ENCODE measurements around the gene ATP10B.

The ATP10B gene

GRCh38 chr5:160665460-160665859, 186.6 kb downstream of the ATP10B start:
- no peaks in the 10 kb centered on the region for H3K36me3 ChIP-seq
- no peaks in the 10 kb centered on the region for H3K27me3 ChIP-seq
- peaks cover 0 to 13% (median 7%) of the 10 kb centered on the region in 10 experiments; a peak in 8 of 20 replicates for H3K4me1 ChIP-seq
- no peaks in the 10 kb centered on the region for H3K9me3 ChIP-seq (replicated peaks in 1 of 11)
- no peak overlapping the region for H3K9ac ChIP-seq
- H3K4me3 ChIP-seq = no peak overlapping the region
- no peak overlapping the region for H3K27ac ChIP-seq
- H3K4me2 ChIP-seq = peak overlapping the region in 6 of 11 experiments; percentile 0 to 27 (median 10); a peak in 6 of 22 replicates
- no peak for TF ChIP-seq Cebpa-rat (IDR thresholded peaks at IDR 0.05)
- no peaks in the 10 kb centered on the region for H4K20me1 ChIP-seq

DNA sequence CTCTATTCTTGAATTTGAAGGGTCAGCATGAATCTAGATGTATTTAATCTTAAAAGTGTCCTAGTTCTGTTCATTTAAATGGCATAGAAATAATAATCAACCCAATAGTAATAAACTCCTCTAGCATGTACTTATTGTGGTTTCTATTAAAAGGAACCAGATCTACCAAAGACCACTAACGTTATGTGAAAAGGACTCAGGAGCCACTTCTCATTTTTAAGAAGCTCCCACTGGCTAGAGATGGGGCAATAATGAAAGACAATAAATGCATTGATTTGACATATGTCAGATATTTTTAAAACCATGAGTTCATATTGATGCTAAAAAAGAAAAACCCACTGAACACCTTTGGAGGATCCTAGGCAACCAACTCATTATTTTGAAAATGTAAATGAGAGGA, 191.9 kb downstream of the ATP10B start:
- peaks cover 0 to 19% (median 11%) of the 10 kb centered on the region in 10 experiments; a peak in 12 of 20 replicates for H3K4me1 ChIP-seq
- H3K4me2 ChIP-seq = no peak overlapping the region
- no peaks in the 10 kb centered on the region for H3K36me3 ChIP-seq
- H3K9ac ChIP-seq = no peak overlapping the region
- H3K9me3 ChIP-seq (replicated peaks in 1 of 11) = peaks cover 0 to 5% (median 0%) of the 10 kb centered on the region in 11 experiments; a peak in 2 of 22 replicates
- H4K20me1 ChIP-seq = no peaks in the 10 kb centered on the region
- H3K4me3 ChIP-seq = no peak overlapping the region
- H3K27me3 ChIP-seq = no peaks in the 10 kb centered on the region
- no peak for TF ChIP-seq Cebpa-rat (IDR thresholded peaks at IDR 0.05)
- H3K27ac ChIP-seq = no peak overlapping the region

- Histone ChIP-seq H3K36me3 (no peaks in the 10 kb centered on the region), H3K9ac (no peak overlapping the region), H3K4me2 (peak overlapping the region in 10 of 11 experiments; percentile 10 to 40 (median 24); a peak in 7 of 22 replicates)
Measured at GRCh38 chr5:160657622-160658458, 194.2 kb downstream of the ATP10B start.

GRCh38 chr5:160657068-160657507, 194.9 kb downstream of the ATP10B start:
- Histone ChIP-seq H3K36me3 (no peaks in the 10 kb centered on the region), H3K9ac (no peak overlapping the region), H3K27me3 (no peaks in the 10 kb centered on the region), H3K4me2 (peak overlapping the region; percentile 7 to 40 (median 23); a peak in 10 of 22 replicates), H3K4me3 (no peak overlapping the region), H3K4me1 (peaks cover 0 to 13% (median 11%) of the 10 kb centered on the region in 10 experiments; a peak in 12 of 20 replicates), H4K20me1 (no peaks in the 10 kb centered on the region), H3K9me3 (replicated peaks in 1 of 11) (peaks cover 0 to 5% (median 0%) of the 10 kb centered on the region in 11 experiments; a peak in 2 of 22 replicates), H3K27ac (no peak overlapping the region)
- 0 out of 22 replicates have a peak, but pooled peaks of 1 of the 11 experiments have one; percentile 38 for TF ChIP-seq Cebpa-rat (IDR thresholded peaks at IDR 0.05)

More at GRCh38 chr5:160657622-160658458, 194.2 kb downstream of the ATP10B start:
- peaks cover 0 to 11% (median 10%) of the 10 kb centered on the region in 10 experiments; a peak in 10 of 20 replicates for H3K4me1 ChIP-seq
- no peak for TF ChIP-seq Cebpa-rat (IDR thresholded peaks at IDR 0.05)
- peaks cover 0 to 5% (median 0%) of the 10 kb centered on the region in 11 experiments; a peak in 2 of 22 replicates for H3K9me3 ChIP-seq (replicated peaks in 1 of 11)
- no peaks in the 10 kb centered on the region for H4K20me1 ChIP-seq
- no peak overlapping the region for H3K4me3 ChIP-seq
- H3K27ac ChIP-seq = no peak overlapping the region
- no peaks in the 10 kb centered on the region for H3K27me3 ChIP-seq

DNA sequence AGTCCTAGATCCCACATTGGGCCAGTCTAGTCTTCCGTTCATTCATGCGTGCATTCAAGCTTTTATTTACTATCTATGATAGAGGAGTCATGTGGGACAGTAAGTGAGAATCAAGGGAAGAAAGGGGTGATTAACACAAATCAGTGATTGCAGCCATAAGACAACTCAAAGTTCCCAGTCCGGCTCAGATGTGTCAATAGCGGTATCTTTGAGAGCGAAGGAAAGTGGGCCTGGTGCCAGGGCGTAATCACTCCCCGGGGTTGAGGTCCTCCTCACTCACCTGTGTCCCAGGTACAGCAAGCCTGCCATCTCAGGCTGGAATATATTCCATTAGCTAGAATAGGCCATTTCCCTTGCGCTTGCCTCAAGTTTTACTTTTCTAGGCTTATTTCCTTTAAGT, 196.3 kb downstream of the ATP10B start:
- H3K4me3 ChIP-seq = no peak overlapping the region
- no peak overlapping the region for H3K4me2 ChIP-seq
- peaks cover 0 to 19% (median 11%) of the 10 kb centered on the region in 10 experiments; a peak in 12 of 20 replicates for H3K4me1 ChIP-seq
- no peaks in the 10 kb centered on the region for H3K27me3 ChIP-seq
- H4K20me1 ChIP-seq = no peaks in the 10 kb centered on the region
- H3K9me3 ChIP-seq (replicated peaks in 1 of 11) = peaks cover 0 to 5% (median 0%) of the 10 kb centered on the region in 11 experiments; a peak in 2 of 22 replicates
- TF ChIP-seq Cebpa-rat (IDR thresholded peaks at IDR 0.05) = no peak
- H3K27ac ChIP-seq = no peak overlapping the region
- H3K9ac ChIP-seq = no peak overlapping the region
- H3K36me3 ChIP-seq = no peaks in the 10 kb centered on the region

GRCh38 chr5:160651692-160652645, 200.0 kb downstream of the ATP10B start:
- no peaks in the 10 kb centered on the region for H3K36me3 ChIP-seq
- H3K27ac ChIP-seq = no peak overlapping the region
- H3K27me3 ChIP-seq = no peaks in the 10 kb centered on the region
- peaks cover 0 to 2% (median 0%) of the 10 kb centered on the region in 11 experiments; a peak in 2 of 22 replicates for H3K9me3 ChIP-seq (replicated peaks in 1 of 11)
- no peak for TF ChIP-seq Cebpa-rat (IDR thresholded peaks at IDR 0.05)
- H3K4me2 ChIP-seq = peak overlapping the region in 2 of 11 experiments; percentile 33 to 45; a peak in 3 of 22 replicates
- no peak overlapping the region for H3K4me3 ChIP-seq
- no peak overlapping the region for H3K9ac ChIP-seq
- no peaks in the 10 kb centered on the region for H4K20me1 ChIP-seq
- H3K4me1 ChIP-seq = peaks cover 0 to 10% (median 3%) of the 10 kb centered on the region in 10 experiments; a peak in 12 of 20 replicates

- Histone ChIP-seq H3K36me3 (no peaks in the 10 kb centered on the region), H3K27ac (no peak overlapping the region), H3K9ac (no peak overlapping the region), H3K9me3 (replicated peaks in 1 of 11) (no peaks in the 10 kb centered on the region), H3K4me3 (no peak overlapping the region), H4K20me1 (no peaks in the 10 kb centered on the region), H3K4me2 (no peak overlapping the region), H3K4me1 (peaks cover 0 to 12% (median 0%) of the 10 kb centered on the region in 10 experiments; a peak in 6 of 20 replicates), H3K27me3 (no peaks in the 10 kb centered on the region)
- no peak for TF ChIP-seq Cebpa-rat (IDR thresholded peaks at IDR 0.05)
Measured at GRCh38 chr5:160649304-160649703, 202.7 kb downstream of the ATP10B start.

GRCh38 chr5:160646033-160646432, 206.0 kb downstream of the ATP10B start:
- Histone ChIP-seq H3K4me3 (no peak overlapping the region), H4K20me1 (no peaks in the 10 kb centered on the region), H3K4me2 (no peak overlapping the region), H3K9me3 (replicated peaks in 1 of 11) (no peaks in the 10 kb centered on the region), H3K27ac (no peak overlapping the region), H3K4me1 (peaks cover 0 to 19% (median 0%) of the 10 kb centered on the region in 10 experiments; a peak in 7 of 20 replicates), H3K36me3 (no peaks in the 10 kb centered on the region), H3K27me3 (no peaks in the 10 kb centered on the region), H3K9ac (no peak overlapping the region)
- no peak for TF ChIP-seq Cebpa-rat (IDR thresholded peaks at IDR 0.05)
